ENCODE results near the gene SPDYC. TPM values are rescaled to one million over a fixed set of nuclear protein-coding genes. Genes with fewer than 3 reads are reported as not detected.
"Not testable (repeated sequence)": the region's sequence is repeated elsewhere in the genome, so short reads cannot be mapped to it uniquely, and the experiment has no call there.

Gene SPDYC
- total and polyA plus RNA-seq, 2 experiments from 2014 or later = not detected

GRCh38 chr11:65167656-65168055, 2.4 kb upstream of the SPDYC start:
- Histone ChIP-seq H4K20me1 (ENCODE audit: insufficient read depth, poor library complexity, severe bottlenecking) (no peaks in the 10 kb centered on the region), H2AFZ (no peak overlapping the region), H3K9me3 (ENCODE audit: low read depth) (no peaks in the 10 kb centered on the region), H3K27ac (no peak overlapping the region), H3K4me3 (no peak overlapping the region), H3K36me3 (replicated peaks; ENCODE audit: insufficient read depth, low read depth) (no peaks in the 10 kb centered on the region), H3K4me1 (ENCODE audit: insufficient read depth) (no peaks in the 10 kb centered on the region), H3K4me2 (no peak overlapping the region), H3K9me2 (replicated peaks; ENCODE audit: insufficient read depth) (no peaks in the 10 kb centered on the region), H3K79me2 (no peaks in the 10 kb centered on the region), H3K27me3 (no peaks in the 10 kb centered on the region)
- no peak for DNase-seq (ENCODE audit: low spot score)
- WGBS (ENCODE audit: low lambda C conversion rate, missing lambda C conversion rate) = 94% methylated on average over 3 of the region's 3 CpGs
- TF ChIP-seq, protein P1, sequence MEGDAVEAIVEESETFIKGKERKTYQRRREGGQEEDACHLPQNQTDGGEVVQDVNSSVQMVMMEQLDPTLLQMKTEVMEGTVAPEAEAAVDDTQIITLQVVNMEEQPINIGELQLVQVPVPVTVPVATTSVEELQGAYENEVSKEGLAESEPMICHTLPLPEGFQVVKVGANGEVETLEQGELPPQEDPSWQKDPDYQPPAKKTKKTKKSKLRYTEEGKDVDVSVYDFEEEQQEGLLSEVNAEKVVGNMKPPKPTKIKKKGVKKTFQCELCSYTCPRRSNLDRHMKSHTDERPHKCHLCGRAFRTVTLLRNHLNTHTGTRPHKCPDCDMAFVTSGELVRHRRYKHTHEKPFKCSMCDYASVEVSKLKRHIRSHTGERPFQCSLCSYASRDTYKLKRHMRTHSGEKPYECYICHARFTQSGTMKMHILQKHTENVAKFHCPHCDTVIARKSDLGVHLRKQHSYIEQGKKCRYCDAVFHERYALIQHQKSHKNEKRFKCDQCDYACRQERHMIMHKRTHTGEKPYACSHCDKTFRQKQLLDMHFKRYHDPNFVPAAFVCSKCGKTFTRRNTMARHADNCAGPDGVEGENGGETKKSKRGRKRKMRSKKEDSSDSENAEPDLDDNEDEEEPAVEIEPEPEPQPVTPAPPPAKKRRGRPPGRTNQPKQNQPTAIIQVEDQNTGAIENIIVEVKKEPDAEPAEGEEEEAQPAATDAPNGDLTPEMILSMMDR (IDR thresholded peaks at IDR 0.05; ENCODE audit: poor library complexity) = no peak
- TF ChIP-seq EZH2 (IDR thresholded peaks at IDR 0.05; ENCODE audit: borderline replicate concordance) (no peak), EZH2phosphoT487 (IDR thresholded peaks at IDR 0.05; ENCODE audit: low read depth, severe bottlenecking, unreplicated experiment) (no peak)

- Histone ChIP-seq H3K79me2 (no peaks in the 10 kb centered on the region), H3K9me3 (ENCODE audit: low read depth) (no peaks in the 10 kb centered on the region), H3K4me3 (no peak overlapping the region), H4K20me1 (ENCODE audit: insufficient read depth, poor library complexity, severe bottlenecking) (no peaks in the 10 kb centered on the region), H3K27me3 (no peaks in the 10 kb centered on the region), H3K27ac (no peak overlapping the region), H3K4me2 (no peak overlapping the region), H3K36me3 (replicated peaks; ENCODE audit: insufficient read depth, low read depth) (no peaks in the 10 kb centered on the region), H3K4me1 (ENCODE audit: insufficient read depth) (no peaks in the 10 kb centered on the region), H3K9me2 (replicated peaks; ENCODE audit: insufficient read depth) (no peaks in the 10 kb centered on the region), H2AFZ (no peak overlapping the region)
- TF ChIP-seq, protein P1 (IDR thresholded peaks at IDR 0.05; ENCODE audit: poor library complexity) = no peak
- TF ChIP-seq EZH2 (IDR thresholded peaks at IDR 0.05; ENCODE audit: borderline replicate concordance) (no peak), EZH2phosphoT487 (IDR thresholded peaks at IDR 0.05; ENCODE audit: low read depth, severe bottlenecking, unreplicated experiment) (no peak)
- WGBS (ENCODE audit: low lambda C conversion rate, missing lambda C conversion rate) = 76% methylated on average over 11 of the region's 11 CpGs
- no peak for DNase-seq (ENCODE audit: low spot score)
Observed at GRCh38 chr11:65169164-65169641, 830 bp upstream of the SPDYC start.

GRCh38 chr11:65172600-65172999, 2.6 kb downstream of the SPDYC start:
- H3K4me1 ChIP-seq (ENCODE audit: insufficient read depth) = no peaks in the 10 kb centered on the region
- no peak overlapping the region for H2AFZ ChIP-seq
- no peaks in the 10 kb centered on the region for H3K9me3 ChIP-seq (ENCODE audit: low read depth)
- no peak overlapping the region for H3K27ac ChIP-seq
- H3K36me3 ChIP-seq (replicated peaks; ENCODE audit: insufficient read depth, low read depth) = no peaks in the 10 kb centered on the region
- no peaks in the 10 kb centered on the region for H3K27me3 ChIP-seq
- no peaks in the 10 kb centered on the region for H4K20me1 ChIP-seq (ENCODE audit: insufficient read depth, poor library complexity, severe bottlenecking)
- no peaks in the 10 kb centered on the region for H3K79me2 ChIP-seq
- WGBS (ENCODE audit: low lambda C conversion rate, missing lambda C conversion rate) = 91% methylated on average over 9 of the region's 10 CpGs
- TF ChIP-seq, protein P1 (IDR thresholded peaks at IDR 0.05; ENCODE audit: poor library complexity) = no peak
- TF ChIP-seq EZH2 (IDR thresholded peaks at IDR 0.05; ENCODE audit: borderline replicate concordance) (no peak), EZH2phosphoT487 (IDR thresholded peaks at IDR 0.05; ENCODE audit: low read depth, severe bottlenecking, unreplicated experiment) (no peak)
- H3K9me2 ChIP-seq (replicated peaks; ENCODE audit: insufficient read depth) = no peaks in the 10 kb centered on the region
- H3K4me3 ChIP-seq = no peak overlapping the region
- H3K4me2 ChIP-seq = no peak overlapping the region
- no peak for DNase-seq (ENCODE audit: low spot score)

DNA sequence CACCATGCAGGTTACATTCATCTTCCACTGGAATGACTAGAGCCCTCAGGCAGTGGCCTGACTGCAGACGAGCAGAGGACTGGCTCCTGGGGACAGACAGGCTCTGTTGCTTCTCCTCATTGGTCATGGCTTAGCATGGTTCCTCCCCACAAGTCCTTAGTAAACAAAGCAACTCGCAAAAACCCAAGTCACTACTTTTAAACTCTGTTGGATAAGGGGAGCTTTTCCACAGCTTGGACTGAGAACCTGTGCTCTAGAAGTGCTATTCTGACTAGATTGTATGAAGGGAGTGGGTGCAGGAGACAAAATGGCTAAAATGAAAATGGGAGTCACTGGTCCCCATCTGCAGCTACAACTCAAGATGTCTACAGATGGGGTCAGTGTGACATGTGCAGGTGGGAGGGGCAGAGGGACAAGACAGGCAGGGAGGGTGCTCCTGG, 4.6 kb downstream of the SPDYC start:
- H3K4me1 ChIP-seq (ENCODE audit: insufficient read depth); DNase-seq (ENCODE audit: low spot score); H3K27ac ChIP-seq; H3K79me2 ChIP-seq; H3K4me3 ChIP-seq; H3K27me3 ChIP-seq; H3K9me2 ChIP-seq (replicated peaks; ENCODE audit: insufficient read depth); H3K36me3 ChIP-seq (replicated peaks; ENCODE audit: insufficient read depth, low read depth); H3K4me2 ChIP-seq; H3K9me3 ChIP-seq (ENCODE audit: low read depth); H4K20me1 ChIP-seq (ENCODE audit: insufficient read depth, poor library complexity, severe bottlenecking); H2AFZ ChIP-seq: not testable (repeated sequence)
- WGBS (ENCODE audit: low lambda C conversion rate, missing lambda C conversion rate) = 11% methylated on average over 2 of the region's 2 CpGs

Data from hepatocyte (in vitro differentiated cells).